ENCODE data around the gene KCTD2. TPM values are rescaled to one million over a fixed set of nuclear protein-coding genes. Genes with fewer than 3 reads are reported as not detected.
A peak's percentile ranks its signal among the peaks of the same experiment; 100 is the strongest.

The KCTD2 gene
- total RNA-seq, 1 experiment from 2014 or later = 34.9 TPM

GRCh38 chr17:75077496-75078283 lies 30.7 kb downstream of the KCTD2 start:
- intact Hi-C loops (cut with micrococcal nuclease; ENCODE audit: unreplicated experiment) = no loop called here
- H3K4me3 ChIP-seq (ENCODE audit: low read depth in 2 of 2, low read length in 2 of 2) = no peak overlapping the region
- H3K4me1 ChIP-seq (ENCODE audit: control insufficient read depth, insufficient read depth, low read length) = peaks cover 16% of the 10 kb centered on the region
- H3K36me3 ChIP-seq (ENCODE audit: control insufficient read depth, insufficient read depth, low read length) = no peaks in the 10 kb centered on the region
- H3K27me3 ChIP-seq (ENCODE audit: control insufficient read depth, insufficient read depth, low read length) = no peaks in the 10 kb centered on the region
- TF ChIP-seq, protein P1, sequence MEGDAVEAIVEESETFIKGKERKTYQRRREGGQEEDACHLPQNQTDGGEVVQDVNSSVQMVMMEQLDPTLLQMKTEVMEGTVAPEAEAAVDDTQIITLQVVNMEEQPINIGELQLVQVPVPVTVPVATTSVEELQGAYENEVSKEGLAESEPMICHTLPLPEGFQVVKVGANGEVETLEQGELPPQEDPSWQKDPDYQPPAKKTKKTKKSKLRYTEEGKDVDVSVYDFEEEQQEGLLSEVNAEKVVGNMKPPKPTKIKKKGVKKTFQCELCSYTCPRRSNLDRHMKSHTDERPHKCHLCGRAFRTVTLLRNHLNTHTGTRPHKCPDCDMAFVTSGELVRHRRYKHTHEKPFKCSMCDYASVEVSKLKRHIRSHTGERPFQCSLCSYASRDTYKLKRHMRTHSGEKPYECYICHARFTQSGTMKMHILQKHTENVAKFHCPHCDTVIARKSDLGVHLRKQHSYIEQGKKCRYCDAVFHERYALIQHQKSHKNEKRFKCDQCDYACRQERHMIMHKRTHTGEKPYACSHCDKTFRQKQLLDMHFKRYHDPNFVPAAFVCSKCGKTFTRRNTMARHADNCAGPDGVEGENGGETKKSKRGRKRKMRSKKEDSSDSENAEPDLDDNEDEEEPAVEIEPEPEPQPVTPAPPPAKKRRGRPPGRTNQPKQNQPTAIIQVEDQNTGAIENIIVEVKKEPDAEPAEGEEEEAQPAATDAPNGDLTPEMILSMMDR (IDR thresholded peaks at IDR 0.05) = no peak
- TF ChIP-seq POLR2AphosphoS5 (IDR thresholded peaks at IDR 0.05; ENCODE audit: low read depth, low read length) (no peak), SIN3A (IDR thresholded peaks at IDR 0.05; ENCODE audit: borderline replicate concordance, insufficient read depth, low read depth, low read length) (no peak), TCF7L2 (IDR thresholded peaks at IDR 0.05; ENCODE audit: low read depth, low read length) (no peak)
- TF ChIP-seq, protein P2, sequence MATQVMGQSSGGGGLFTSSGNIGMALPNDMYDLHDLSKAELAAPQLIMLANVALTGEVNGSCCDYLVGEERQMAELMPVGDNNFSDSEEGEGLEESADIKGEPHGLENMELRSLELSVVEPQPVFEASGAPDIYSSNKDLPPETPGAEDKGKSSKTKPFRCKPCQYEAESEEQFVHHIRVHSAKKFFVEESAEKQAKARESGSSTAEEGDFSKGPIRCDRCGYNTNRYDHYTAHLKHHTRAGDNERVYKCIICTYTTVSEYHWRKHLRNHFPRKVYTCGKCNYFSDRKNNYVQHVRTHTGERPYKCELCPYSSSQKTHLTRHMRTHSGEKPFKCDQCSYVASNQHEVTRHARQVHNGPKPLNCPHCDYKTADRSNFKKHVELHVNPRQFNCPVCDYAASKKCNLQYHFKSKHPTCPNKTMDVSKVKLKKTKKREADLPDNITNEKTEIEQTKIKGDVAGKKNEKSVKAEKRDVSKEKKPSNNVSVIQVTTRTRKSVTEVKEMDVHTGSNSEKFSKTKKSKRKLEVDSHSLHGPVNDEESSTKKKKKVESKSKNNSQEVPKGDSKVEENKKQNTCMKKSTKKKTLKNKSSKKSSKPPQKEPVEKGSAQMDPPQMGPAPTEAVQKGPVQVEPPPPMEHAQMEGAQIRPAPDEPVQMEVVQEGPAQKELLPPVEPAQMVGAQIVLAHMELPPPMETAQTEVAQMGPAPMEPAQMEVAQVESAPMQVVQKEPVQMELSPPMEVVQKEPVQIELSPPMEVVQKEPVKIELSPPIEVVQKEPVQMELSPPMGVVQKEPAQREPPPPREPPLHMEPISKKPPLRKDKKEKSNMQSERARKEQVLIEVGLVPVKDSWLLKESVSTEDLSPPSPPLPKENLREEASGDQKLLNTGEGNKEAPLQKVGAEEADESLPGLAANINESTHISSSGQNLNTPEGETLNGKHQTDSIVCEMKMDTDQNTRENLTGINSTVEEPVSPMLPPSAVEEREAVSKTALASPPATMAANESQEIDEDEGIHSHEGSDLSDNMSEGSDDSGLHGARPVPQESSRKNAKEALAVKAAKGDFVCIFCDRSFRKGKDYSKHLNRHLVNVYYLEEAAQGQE (IDR thresholded peaks at IDR 0.05; ENCODE audit: insufficient read depth in 1 of 2, low read depth in 2 of 2, low read length in 1 of 2) = no peak
- ChIA-PET CTCF (interaction anchor here (0.6 kb wide), 1 partner anchor 196 kb away, joined by 3 read pairs; no protein-coding TSS in a partner anchor), POLR2A (no interaction called here)
- no peaks in the 10 kb centered on the region for H3K9me3 ChIP-seq (ENCODE audit: control insufficient read depth, insufficient read depth, low read depth, low read length)
- no peak for ATAC-seq
- no peak for DNase-seq (ENCODE audit: low read depth, low spot score)
- peak overlapping the region; percentile 49 for H3K27ac ChIP-seq (ENCODE audit: low read length)
- in situ Hi-C loops (cut with HindIII; ENCODE audit: low pct_unique_long_range_greater_than_20kb, low sequenced_read_pairs) = no loop called here
- BruUV-seq (replicated peaks) = no TSS peak

DNA sequence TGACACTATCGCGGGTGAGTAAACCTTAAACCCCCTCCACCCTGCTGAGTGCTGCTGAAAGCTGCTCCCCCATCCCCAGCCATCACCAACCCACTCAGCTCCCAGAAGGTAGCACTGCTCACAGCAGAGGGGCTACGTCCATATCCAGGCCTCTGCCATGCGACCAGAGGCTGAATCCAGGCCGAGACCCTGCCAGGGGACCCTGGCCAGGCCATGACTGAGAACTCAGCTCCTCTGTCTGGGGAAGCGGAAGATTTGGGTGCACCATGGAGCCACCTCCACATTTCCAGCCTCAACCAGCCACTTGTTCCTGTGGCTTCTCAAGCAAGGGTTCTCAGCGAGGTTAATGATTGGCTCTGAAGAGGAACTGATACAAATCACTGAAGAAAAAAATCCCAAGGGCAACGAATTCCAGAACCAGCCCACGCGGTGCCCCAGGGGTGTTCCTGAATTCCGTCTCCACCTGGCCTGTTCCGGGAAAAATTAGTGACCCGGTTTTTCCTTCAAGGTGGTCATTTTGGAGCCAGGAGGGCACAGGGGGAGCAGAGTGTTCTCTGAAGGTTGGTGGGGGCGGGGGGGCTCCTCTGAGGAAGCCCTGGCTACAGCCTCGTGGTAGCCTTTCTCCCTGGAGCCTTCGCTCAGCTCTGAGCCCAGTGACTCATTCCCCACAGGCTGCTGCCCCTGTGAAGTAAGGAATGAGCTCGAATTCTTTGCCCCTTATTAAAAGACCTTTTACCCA lies 31.4 kb downstream of the KCTD2 start:
- TF ChIP-seq, protein P1 (IDR thresholded peaks at IDR 0.05) = no peak
- TF ChIP-seq SIN3A (IDR thresholded peaks at IDR 0.05; ENCODE audit: borderline replicate concordance, insufficient read depth, low read depth, low read length) = no peak
- TF ChIP-seq POLR2AphosphoS5 (IDR thresholded peaks at IDR 0.05; ENCODE audit: low read depth, low read length) = no peak
- TF ChIP-seq, protein P2 (IDR thresholded peaks at IDR 0.05; ENCODE audit: insufficient read depth in 1 of 2, low read depth in 2 of 2, low read length in 1 of 2) = no peak
- no peak for TF ChIP-seq TCF7L2 (IDR thresholded peaks at IDR 0.05; ENCODE audit: low read depth, low read length)
- Histone ChIP-seq H3K27me3 (ENCODE audit: control insufficient read depth, insufficient read depth, low read length) (no peaks in the 10 kb centered on the region), H3K4me3 (ENCODE audit: low read depth in 2 of 2, low read length in 2 of 2) (no peak overlapping the region), H3K9me3 (ENCODE audit: control insufficient read depth, insufficient read depth, low read depth, low read length) (no peaks in the 10 kb centered on the region), H3K36me3 (ENCODE audit: control insufficient read depth, insufficient read depth, low read length) (no peaks in the 10 kb centered on the region), H3K4me1 (ENCODE audit: control insufficient read depth, insufficient read depth, low read length) (peaks cover 16% of the 10 kb centered on the region), H3K27ac (ENCODE audit: low read length) (peak overlapping the region; percentile 49)
- intact Hi-C loops (cut with micrococcal nuclease; ENCODE audit: unreplicated experiment) = no loop called here
- ChIA-PET CTCF (interaction anchor here (0.6 to 2.4 kb wide), 3 partner anchors 19 to 196 kb away, joined by 3 to 8 read pairs (median 3); no protein-coding TSS in a partner anchor), POLR2A (interaction anchor here (0.7 kb wide), 1 partner anchor 20 kb away, joined by 3 read pairs; no protein-coding TSS in a partner anchor)
- BruUV-seq (replicated peaks) = no TSS peak
- in situ Hi-C loops (cut with HindIII; ENCODE audit: low pct_unique_long_range_greater_than_20kb, low sequenced_read_pairs) = no loop called here
- DNase-seq (ENCODE audit: low read depth, low spot score) (no peak), ATAC-seq (peak; percentile 74)

Data from Panc1 (cell line).